ENCODE measurements around the gene RIPK1. TPM values are rescaled to one million over a fixed set of nuclear protein-coding genes. Genes with fewer than 3 reads are reported as not detected.

The RIPK1 gene
- total and polyA plus RNA-seq, 2 of the 8 experiments (the other 6 are each of a cell fraction or from before 2014, with no cell fraction given), result 5.9 to 22.9 TPM

DNA sequence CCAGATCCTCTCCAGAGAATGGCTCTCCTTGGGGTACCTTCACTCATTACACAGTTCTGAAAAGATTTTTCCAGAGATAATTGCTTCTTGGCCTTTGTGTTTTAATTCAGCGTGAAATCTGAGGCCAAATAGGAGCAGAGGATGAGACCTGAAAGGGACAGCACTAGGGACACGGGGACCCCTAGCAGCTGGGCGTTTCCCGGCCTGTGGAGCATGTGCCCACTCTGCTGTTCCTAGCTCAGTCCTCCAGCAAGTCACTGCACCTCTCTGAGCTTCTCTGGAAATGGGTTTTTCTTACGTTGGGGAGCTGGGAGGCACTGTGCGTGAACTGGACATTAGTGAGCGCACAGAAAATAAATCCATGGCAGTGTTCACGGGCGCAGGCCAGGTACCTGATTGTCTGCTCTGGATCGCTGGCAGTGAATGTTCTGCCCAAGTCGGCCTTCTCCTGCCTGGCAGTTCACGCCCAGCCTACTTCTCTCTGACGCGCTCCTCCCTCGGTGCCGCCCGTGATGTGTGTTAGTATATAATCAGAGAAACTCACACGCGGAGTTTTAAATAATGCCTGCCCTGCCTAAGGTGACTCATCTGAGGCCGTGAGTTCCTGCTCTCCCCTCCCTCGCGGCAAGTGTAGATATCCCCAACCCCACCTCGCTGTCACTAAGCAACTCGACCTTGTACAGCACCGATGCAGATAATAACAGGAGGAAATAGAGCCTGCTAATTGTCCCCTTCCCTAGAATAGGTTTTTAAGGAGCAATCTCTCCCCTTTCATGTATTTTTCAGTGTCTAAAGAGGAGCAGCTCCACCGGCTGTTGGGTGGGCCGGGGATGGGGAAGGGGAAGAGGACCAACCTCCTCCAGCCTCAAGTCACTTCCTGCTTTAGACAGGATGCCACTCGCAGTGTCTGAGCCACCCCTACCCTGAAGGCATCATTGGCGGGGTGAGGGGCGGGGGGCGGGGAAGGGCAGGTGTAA, 91.8 kb downstream of the RIPK1 start:
- no peak overlapping the region; the same call in 1 of the 2 replicates for H2BK20ac ChIP-seq (ENCODE audit: low read length)
- H3K9ac ChIP-seq (replicated peaks in 1 of 4; ENCODE audit: extremely low read depth in 1 of 4, low read depth in 3 of 4, low read length in 3 of 4), result no peak overlapping the region; a peak in 1 of 7 replicates
- no peak for DNase-seq (ENCODE audit: low read depth in 1 of 2, low spot score in 2 of 2)
- no peak overlapping the region for H3K27ac ChIP-seq (ENCODE audit: low read depth, low read length)
- H3K18ac ChIP-seq (ENCODE audit: extremely low read depth, low read length), result no peak overlapping the region; the same call in 1 of the 2 replicates
- FAIRE-seq, result no peak
- H4K5ac ChIP-seq (ENCODE audit: insufficient read length, low read depth, low read length), result no peak overlapping the region
- no peak overlapping the region for H3K23ac ChIP-seq (ENCODE audit: insufficient read length)
- H3K14ac ChIP-seq (ENCODE audit: insufficient read length), result no peak overlapping the region
- H4K91ac ChIP-seq (replicated peaks; ENCODE audit: insufficient read length, low read length), result no peak overlapping the region
- H2AFZ ChIP-seq (ENCODE audit: low read length), result no peak overlapping the region
- H2BK12ac ChIP-seq (ENCODE audit: low read depth, low read length), result peak overlapping the region; percentile 95
- POLR2A ChIA-PET (ENCODE audit: partially characterized antibody), result interaction anchor here (0.6 to 4.3 kb wide), 11 partner anchors 11 to 92 kb away, joined by 3 to 24 read pairs (median 5); no protein-coding TSS in a partner anchor
- H3K27me3 ChIP-seq (replicated peaks in 1 of 4; ENCODE audit: control insufficient read depth in 3 of 4, extremely low read depth in 1 of 4, insufficient read depth in 3 of 4, low read length in 3 of 4), result no peaks in the 10 kb centered on the region
- peaks cover 2 to 8% (median 4%) of the 10 kb centered on the region in 4 experiments; a peak in 6 of 8 replicates for H3K36me3 ChIP-seq (ENCODE audit: control insufficient read depth in 2 of 4, insufficient read depth in 4 of 4, low read length in 3 of 4)
- H4K20me1 ChIP-seq (replicated peaks in 1 of 2; ENCODE audit: control insufficient read depth in 1 of 2, insufficient read depth in 2 of 2, low read length in 2 of 2), result peaks cover 2 to 5% of the 10 kb centered on the region in 2 experiments
- peak overlapping the region; percentile 96; the same call in 1 of the 2 replicates for H2AK5ac ChIP-seq (ENCODE audit: low read depth, low read length)
- no peak overlapping the region for H3K4me3 ChIP-seq (ENCODE audit: extremely low read depth in 1 of 4, insufficient read depth in 2 of 4, low read depth in 3 of 4, low read length in 4 of 4)
- CTCF ChIA-PET (ENCODE audit: partially characterized antibody), result interaction anchor here (0.9 to 2.6 kb wide), 6 partner anchors 10 to 92 kb away, joined by 3 to 18 read pairs (median 4); no protein-coding TSS in a partner anchor
- H3K4ac ChIP-seq (replicated peaks; ENCODE audit: insufficient read length, low read depth, low read length), result no peak overlapping the region
- peak overlapping the region; percentile 73; the same call in 1 of the 2 replicates for H2BK5ac ChIP-seq (ENCODE audit: low read depth, low read length)
- H4K8ac ChIP-seq (ENCODE audit: extremely low read depth, insufficient read depth, low read length), result no peak overlapping the region
- no peaks in the 10 kb centered on the region for H3K9me3 ChIP-seq (ENCODE audit: insufficient read depth in 2 of 2, low read depth in 1 of 2, low read length in 1 of 2)
- H2BK15ac ChIP-seq (ENCODE audit: low read length), result 0 out of 2 replicates have a peak overlapping the region, but pooled peaks have one; percentile 29
- H3K79me1 ChIP-seq (ENCODE audit: low read depth, low read length), result no peaks in the 10 kb centered on the region
- H3K56ac ChIP-seq (replicated peaks; ENCODE audit: insufficient read length, low read depth, low read length), result no peak overlapping the region
- WGBS, 2 experiments (ENCODE audit: extremely low coverage in 1 of 2, insufficient coverage in 1 of 2, insufficient read length in 1 of 2, insufficient replicate concordance in 2 of 2, low coverage in 1 of 2, low lambda C conversion rate in 2 of 2, missing lambda C conversion rate in 1 of 2), result 78% methylated on average over 26 of the region's 31 CpGs; no CpG with 5 or more reads in 1 of the 2 experiments
- H3K79me2 ChIP-seq (ENCODE audit: control insufficient read depth in 1 of 2, insufficient read depth in 2 of 2, low read length in 2 of 2), result peaks cover 0 to 8% of the 10 kb centered on the region in 2 experiments; a peak in 2 of 4 replicates
- no peak overlapping the region for H2BK120ac ChIP-seq (replicated peaks; ENCODE audit: low read depth, low read length)
- peaks cover 9 to 31% (median 19%) of the 10 kb centered on the region in 4 experiments for H3K4me1 ChIP-seq (replicated peaks in 1 of 4; ENCODE audit: control insufficient read depth in 3 of 4, insufficient read depth in 4 of 4, low read length in 3 of 4)
- H3K23me2 ChIP-seq (ENCODE audit: low read depth, low read length), result peaks cover 13% of the 10 kb centered on the region
- H3K4me2 ChIP-seq (ENCODE audit: insufficient read depth in 1 of 2, low read depth in 2 of 2, low read length in 2 of 2), result peak overlapping the region in 1 of 2 experiments; percentile 35; a peak in 2 of 4 replicates
- TF ChIP-seq RFX5 (IDR thresholded peaks at IDR 0.05; ENCODE audit: borderline replicate concordance, low read depth, low read length) (no peak), EZH2 (IDR thresholded peaks at IDR 0.05; ENCODE audit: low read depth, low read length, severe bottlenecking) (no peak), HDAC2 (IDR thresholded peaks at IDR 0.05; ENCODE audit: borderline replicate concordance in 1 of 2, low read depth in 2 of 2, low read length in 2 of 2) (no peak), BCL11A (IDR thresholded peaks at IDR 0.05; ENCODE audit: low read depth in 2 of 2, low read length in 2 of 2) (no peak), SP4 (IDR thresholded peaks at IDR 0.05; ENCODE audit: low read length) (no peak), BACH1 (IDR thresholded peaks at IDR 0.05; ENCODE audit: low read length) (no peak), KDM1A (IDR thresholded peaks at IDR 0.05; ENCODE audit: borderline replicate concordance, low read length) (no peak), RNF2 (IDR thresholded peaks at IDR 0.05; ENCODE audit: borderline replicate concordance, low read depth, low read length, missing control alignments, poor library complexity, severe bottlenecking) (no peak), KDM4A (IDR thresholded peaks at IDR 0.05; ENCODE audit: low read depth, low read length, severe bottlenecking) (no peak)
